Smooth muscle cell (in vitro differentiated cells): ENCODE data around the gene SLC6A1. TPM values are rescaled to one million over a fixed set of nuclear protein-coding genes. Genes with fewer than 3 reads are reported as not detected.

ENCODE experiments used
- DNase-seq: peaks from one replicate; lab custom pipeline; 2025; ENCODE audit not compliant: unreplicated experiment; lab: John Stamatoyannopoulos, UW
- H2AFZ ChIP-seq: fragments of 200-600 bp; sonication (generic); 2 replicates; pipeline ENCODE4 v1.6.0; 2016; ENCODE audit warnings: antibody characterized with exemption, low read depth, mild to moderate bottlenecking
- H3F3A ChIP-seq: fragments of 200-600 bp; sonication (generic); 2 replicates; pipeline ENCODE4 v1.6.0; 2017; ENCODE audit warnings: antibody characterized with exemption, low read depth
- H3K27ac ChIP-seq: fragments of 200-600 bp; sonication (generic); 2 replicates; pipeline ENCODE4 v1.5.1; 2016; ENCODE audit warnings: low read depth, mild to moderate bottlenecking
- H3K27me3 ChIP-seq: fragments of 200-600 bp; sonication (generic); 2 replicates; pipeline ENCODE4 v1.6.1; 2016; ENCODE audit warnings: low read depth, mild to moderate bottlenecking
- H3K36me3 ChIP-seq: fragments of 200-600 bp; sonication (generic); 2 replicates; pipeline ENCODE4 v1.5.1; 2016; ENCODE audit warnings: low read depth
- H3K4me1 ChIP-seq: fragments of 200-600 bp; sonication (generic); 2 replicates; pipeline ENCODE4 v1.5.1; 2016; ENCODE audit warnings: low read depth
- H3K4me2 ChIP-seq: fragments of 200-600 bp; sonication (generic); 2 replicates; pipeline ENCODE4 v1.6.0; 2016; ENCODE audit warnings: mild to moderate bottlenecking
- H3K4me3 ChIP-seq: fragments of 200-600 bp; sonication (generic); 2 replicates; pipeline ENCODE4 v1.5.1; 2016; ENCODE audit warnings: mild to moderate bottlenecking
- H3K79me2 ChIP-seq: fragments of 200-600 bp; sonication (generic); 2 replicates; pipeline ENCODE4 v1.6.0; 2016; ENCODE audit warnings: low read depth, mild to moderate bottlenecking
- H3K9ac ChIP-seq: fragments of 200-600 bp; sonication (generic); 2 replicates; pipeline ENCODE4 v1.6.0; 2016; ENCODE audit warnings: low read depth
- H3K9me3 ChIP-seq: fragments of 200-600 bp; sonication (generic); replicated peaks from 2 replicates; pipeline ENCODE4 v1.5.1; 2016; ENCODE audit warnings: low read depth
- H4K20me1 ChIP-seq: fragments of 200-600 bp; sonication (generic); 2 replicates; pipeline ENCODE4 v1.6.0; 2016; ENCODE audit warnings: low read depth
- CTCF ChIP-seq: fragments of 200-600 bp; sonication (generic); IDR thresholded peaks from 2 replicates; pipeline ENCODE4 v1.5.1; 2017; ENCODE audit warnings: borderline replicate concordance, mild to moderate bottlenecking, antibody characterized with exemption; ENCODE audit not compliant: insufficient read depth, poor library complexity, severe bottlenecking
- WGBS: methylation state at CpG from one replicate; pipeline ENCODE4 v1.1.7; 2016; ENCODE audit warnings: low lambda C conversion rate; 5-methylcytosine and 5-hydroxymethylcytosine counted together
- polyA plus RNA-seq: library from polyadenylated mRNA; unstranded; fragments of >200 nt; fragmentation: Nextera tagmentation; extraction: Ambion mirVana; gene quantifications from 2 replicates; pipeline ENCODE4 v1.2.1, GENCODE V29; 2016
- total RNA-seq: library from RNA; depleted of rRNA; stranded (reverse); fragments of >200 nt; gene quantifications from 2 replicates; pipeline ENCODE4 v1.2.3, GENCODE V29; 2014

The SLC6A1 gene
- total and polyA plus RNA-seq, 2 experiments from 2014 or later = 0.26 to 0.40 TPM

GRCh38 chr3:10955711-10956453 lies 36.7 kb upstream of the SLC6A1 start:
- peaks cover 7% of the 10 kb centered on the region for H3K27me3 ChIP-seq
- TF ChIP-seq CTCF = no peak
- no peak overlapping the region for H3K9ac ChIP-seq
- no peak for DNase-seq
- no peak overlapping the region for H3K4me2 ChIP-seq
- H3K4me1 ChIP-seq = no peaks in the 10 kb centered on the region
- no peaks in the 10 kb centered on the region for H3F3A ChIP-seq
- H2AFZ ChIP-seq = no peak overlapping the region
- H4K20me1 ChIP-seq = no peaks in the 10 kb centered on the region
- 88% methylated on average over 15 of the region's 15 CpGs for WGBS
- no peaks in the 10 kb centered on the region for H3K9me3 ChIP-seq
- H3K27ac ChIP-seq = no peak overlapping the region
- H3K36me3 ChIP-seq = no peaks in the 10 kb centered on the region
- H3K79me2 ChIP-seq = no peaks in the 10 kb centered on the region
- H3K4me3 ChIP-seq = no peak overlapping the region

- Histone ChIP-seq H3K4me2 (no peak overlapping the region), H3K9me3 (no peaks in the 10 kb centered on the region), H3K4me1 (no peaks in the 10 kb centered on the region), H3K27me3 (peaks cover 7% of the 10 kb centered on the region), H3K4me3 (no peak overlapping the region), H3F3A (no peaks in the 10 kb centered on the region), H3K27ac (no peak overlapping the region), H2AFZ (no peak overlapping the region), H3K79me2 (no peaks in the 10 kb centered on the region), H3K36me3 (no peaks in the 10 kb centered on the region), H3K9ac (no peak overlapping the region), H4K20me1 (no peaks in the 10 kb centered on the region)
- TF ChIP-seq CTCF = no peak
- WGBS = 89% methylated on average over 4 of the region's 4 CpGs
- DNase-seq = no peak
These were observed 36.0 kb upstream of the SLC6A1 start for GRCh38 chr3:10956531-10956930.

GRCh38 chr3:10956986-10957385 lies 35.6 kb upstream of the SLC6A1 start:
- no peak overlapping the region for H3K27ac ChIP-seq
- H3K9me3 ChIP-seq = no peaks in the 10 kb centered on the region
- no peaks in the 10 kb centered on the region for H3K79me2 ChIP-seq
- H3K27me3 ChIP-seq = peaks cover 7% of the 10 kb centered on the region
- no peak overlapping the region for H3K4me3 ChIP-seq
- H4K20me1 ChIP-seq = no peaks in the 10 kb centered on the region
- no peaks in the 10 kb centered on the region for H3K4me1 ChIP-seq
- WGBS = 88% methylated on average over 6 of the region's 6 CpGs
- H3F3A ChIP-seq = no peaks in the 10 kb centered on the region
- no peak for DNase-seq
- TF ChIP-seq CTCF = no peak
- no peaks in the 10 kb centered on the region for H3K36me3 ChIP-seq
- no peak overlapping the region for H3K9ac ChIP-seq
- H2AFZ ChIP-seq = no peak overlapping the region
- no peak overlapping the region for H3K4me2 ChIP-seq

- no peaks in the 10 kb centered on the region for H3K79me2 ChIP-seq
- no peaks in the 10 kb centered on the region for H3K36me3 ChIP-seq
- H3K4me1 ChIP-seq = no peaks in the 10 kb centered on the region
- no peak overlapping the region for H3K27ac ChIP-seq
- H2AFZ ChIP-seq = no peak overlapping the region
- H3K9me3 ChIP-seq = no peaks in the 10 kb centered on the region
- peaks cover 15% of the 10 kb centered on the region for H3K27me3 ChIP-seq
- TF ChIP-seq CTCF = no peak
- no peaks in the 10 kb centered on the region for H4K20me1 ChIP-seq
- no peak overlapping the region for H3K4me2 ChIP-seq
- H3K9ac ChIP-seq = no peak overlapping the region
- no peak for DNase-seq
- 91% methylated on average over 17 of the region's 17 CpGs for WGBS
- H3F3A ChIP-seq = no peaks in the 10 kb centered on the region
- H3K4me3 ChIP-seq = no peak overlapping the region
These were observed 34.4 kb upstream of the SLC6A1 start for GRCh38 chr3:10957976-10958749.
